M059J (cell line): ENCODE measurements around the gene BAG2. TPM values are rescaled to one million over a fixed set of nuclear protein-coding genes. Genes with fewer than 3 reads are reported as not detected.

Experiments
- DNase-seq: peaks from one replicate; pipeline ENCODE4 v3.0.0-alpha.2; 2012; ENCODE audit warnings: low read depth
- total RNA-seq: library from RNA; depleted of rRNA; stranded (reverse); fragments of >200 nt; shearing (Covaris generic); gene quantifications from 2 replicates; pipeline ENCODE4 v1.2.3, GENCODE V29; 2014

Gene BAG2
- total RNA-seq, 1 experiment from 2014 or later = 11.9 TPM

- no peak for DNase-seq
These were observed 2.4 kb downstream of the BAG2 start for GRCh38 chr6:57174511-57174907.

GRCh38 chr6:57177545-57178265 is 5.6 kb downstream of the BAG2 start:
- no peak for DNase-seq

- no peak for DNase-seq
These were observed 8.5 kb downstream of the BAG2 start for GRCh38 chr6:57180596-57180995.

- no peak for DNase-seq
These were observed 9.9 kb downstream of the BAG2 start for GRCh38 chr6:57182017-57182432.

GRCh38 chr6:57183336-57183735 is 11.2 kb downstream of the BAG2 start:
- no peak for DNase-seq

- peak; percentile 49 for DNase-seq
These were observed 18.0 kb downstream of the BAG2 start for GRCh38 chr6:57190140-57190539.

- DNase-seq = no peak
These were observed 21.1 kb downstream of the BAG2 start for GRCh38 chr6:57193177-57193576.

- DNase-seq = no peak
These were observed 23.3 kb downstream of the BAG2 start for GRCh38 chr6:57195457-57195856.

- peak; percentile 32 for DNase-seq
These were observed 27.0 kb downstream of the BAG2 start for GRCh38 chr6:57198926-57199636.

GRCh38 chr6:57201718-57202117 is 29.6 kb downstream of the BAG2 start:
- DNase-seq = no peak

- DNase-seq = no peak
These were observed 33.6 kb downstream of the BAG2 start for GRCh38 chr6:57205550-57206328.

GRCh38 chr6:57207141-57207540 is 35.0 kb downstream of the BAG2 start:
- DNase-seq = peak; percentile 83

- no peak for DNase-seq
These were observed 35.7 kb downstream of the BAG2 start for GRCh38 chr6:57207872-57208271.

GRCh38 chr6:57209030-57209429 is 36.9 kb downstream of the BAG2 start:
- no peak for DNase-seq

- no peak for DNase-seq
These were observed 37.9 kb downstream of the BAG2 start for GRCh38 chr6:57210060-57210459.

GRCh38 chr6:57215260-57215659 is 43.1 kb downstream of the BAG2 start:
- no peak for DNase-seq

GRCh38 chr6:57216235-57217101 is 44.3 kb downstream of the BAG2 start:
- peak; percentile 92 for DNase-seq

- DNase-seq = no peak
These were observed 45.1 kb downstream of the BAG2 start for GRCh38 chr6:57217270-57217669.

- DNase-seq = no peak
These were observed 48.1 kb downstream of the BAG2 start for GRCh38 chr6:57220083-57220703.

- DNase-seq = peak; percentile 73
These were observed 49.2 kb downstream of the BAG2 start for GRCh38 chr6:57221191-57221935.
